Measurements from ENCODE around the gene RP9. TPM values are rescaled to one million over a fixed set of nuclear protein-coding genes. Genes with fewer than 3 reads are reported as not detected.

RP9 gene
- total RNA-seq, 4 donors from 2014 or later, result 7.3 to 25.6 (median 13.7) TPM

DNA sequence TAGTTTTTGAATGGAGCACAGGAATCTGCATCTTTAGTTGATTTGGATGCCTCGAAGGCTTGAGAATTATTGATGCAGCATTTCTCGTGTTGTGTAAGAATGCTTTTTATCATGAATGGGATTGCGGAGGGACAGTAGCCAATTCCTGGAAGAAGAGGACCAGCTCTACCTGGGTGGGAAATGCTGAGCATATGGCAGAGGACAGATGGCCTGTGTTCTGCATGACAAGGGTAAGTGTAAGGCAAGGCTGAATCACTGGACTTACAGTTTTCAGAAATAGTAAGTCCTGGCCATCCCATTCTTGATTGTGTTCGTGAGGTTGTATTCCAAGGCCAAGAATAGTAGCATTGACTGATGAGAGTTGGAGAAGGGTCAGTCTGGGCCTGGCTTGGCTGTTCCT lies 15.9 kb downstream of the RP9 start:
- Histone ChIP-seq H3K36me3 (peaks cover 0 to 43% (median 0%) of the 10 kb centered on the region in 3 donors), H3K4me3 (no peak overlapping the region), H3K27ac (no peak overlapping the region), H3K9me3 (no peaks in the 10 kb centered on the region), H3K27me3 (no peaks in the 10 kb centered on the region), H3K4me1 (no peaks in the 10 kb centered on the region)
- DNase-seq, result no peak
- TF ChIP-seq CTCF (IDR thresholded peaks at IDR 0.05) (no peak), POLR2A (IDR thresholded peaks at IDR 0.05) (no peak)

DNA sequence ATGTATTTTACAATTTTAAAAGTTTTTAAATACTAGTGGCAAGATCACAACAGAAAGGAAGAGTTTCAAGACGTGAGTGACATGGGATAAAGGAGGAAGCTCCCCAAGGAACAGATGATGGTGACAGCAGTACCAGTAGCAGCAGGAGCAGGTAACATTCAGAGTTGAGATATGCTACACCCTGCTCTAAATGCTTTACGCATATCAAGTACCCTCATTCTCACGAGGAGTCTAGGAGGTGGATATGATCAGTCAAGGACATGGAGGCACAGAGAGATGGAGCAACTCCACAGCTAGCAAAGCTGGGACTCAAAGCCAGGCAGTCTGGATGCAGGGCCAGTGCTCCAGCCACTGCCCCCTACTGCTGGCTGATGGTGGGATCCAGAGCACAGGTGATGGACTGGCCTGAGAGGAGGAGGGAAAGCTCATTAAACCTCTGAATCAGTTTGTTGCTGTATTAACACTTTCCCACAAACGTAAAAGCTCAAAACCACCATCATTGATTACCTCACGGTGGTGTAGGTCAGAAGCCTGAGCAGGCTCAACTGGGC lies 17.5 kb downstream of the RP9 start:
- TF ChIP-seq POLR2A (IDR thresholded peaks at IDR 0.05) (no peak), CTCF (IDR thresholded peaks at IDR 0.05) (no peak)

DNA sequence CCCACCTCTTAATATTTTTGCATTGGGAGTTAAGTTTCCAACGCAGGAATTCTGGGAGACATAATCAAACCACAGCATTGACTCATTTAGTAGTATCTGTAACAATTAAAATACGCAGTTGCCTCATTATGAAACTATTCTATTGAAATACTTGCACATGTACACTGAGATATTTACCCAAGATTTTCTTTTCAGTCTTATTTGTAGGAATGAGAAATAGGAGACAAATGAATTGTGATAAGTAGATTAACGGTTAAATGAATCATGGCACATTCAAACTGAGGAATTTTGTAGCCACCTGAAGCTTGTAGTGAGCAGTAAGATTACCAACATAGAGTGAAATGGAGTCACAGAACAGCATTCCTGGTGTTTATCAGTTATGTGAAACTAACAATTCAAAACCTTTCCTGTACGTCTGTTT lies 18.1 kb downstream of the RP9 start:
- DNase-seq, result no peak
- no peaks in the 10 kb centered on the region for H3K27me3 ChIP-seq
- H3K27ac ChIP-seq, result no peak overlapping the region
- H3K4me3 ChIP-seq, result no peak overlapping the region
- H3K9me3 ChIP-seq, result no peaks in the 10 kb centered on the region
- no peak for TF ChIP-seq CTCF (IDR thresholded peaks at IDR 0.05)
- TF ChIP-seq POLR2A (IDR thresholded peaks at IDR 0.05), result no peak
- no peaks in the 10 kb centered on the region for H3K4me1 ChIP-seq
- H3K36me3 ChIP-seq, result peaks cover 0 to 22% (median 0%) of the 10 kb centered on the region in 3 donors

More for the DNA sequence above, 17.5 kb downstream of the RP9 start:
- H3K9me3 ChIP-seq, result no peaks in the 10 kb centered on the region
- no peak for DNase-seq
- H3K4me3 ChIP-seq, result no peak overlapping the region
- H3K4me1 ChIP-seq, result no peaks in the 10 kb centered on the region
- H3K27ac ChIP-seq, result no peak overlapping the region
- no peaks in the 10 kb centered on the region for H3K27me3 ChIP-seq
- H3K36me3 ChIP-seq, result peaks cover 0 to 28% (median 0%) of the 10 kb centered on the region in 3 donors

DNA sequence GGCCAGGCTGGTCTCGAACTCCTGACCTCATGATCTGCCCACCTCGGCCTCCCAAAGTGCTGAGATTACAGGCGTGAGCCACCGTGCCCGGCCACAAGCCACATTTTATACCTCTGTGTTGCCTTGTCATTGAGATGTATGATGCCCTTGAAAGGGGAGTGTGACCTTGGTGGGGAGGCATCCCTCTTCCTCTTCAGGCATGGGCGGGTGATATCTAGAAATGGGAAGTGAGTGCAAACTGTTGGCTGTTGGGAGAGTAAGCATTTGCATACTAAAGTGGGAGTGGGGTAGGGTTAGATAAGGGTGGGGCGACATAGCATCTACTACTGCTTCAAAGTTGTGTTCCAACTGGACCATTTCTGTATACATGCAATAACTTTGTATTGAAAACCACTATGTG lies 20.1 kb downstream of the RP9 start:
- Histone ChIP-seq H3K27ac (no peak overlapping the region), H3K4me1 (no peaks in the 10 kb centered on the region), H3K4me3 (no peak overlapping the region), H3K36me3 (peaks cover 0 to 6% (median 0%) of the 10 kb centered on the region in 3 donors), H3K9me3 (no peaks in the 10 kb centered on the region), H3K27me3 (no peaks in the 10 kb centered on the region)
- TF ChIP-seq CTCF (IDR thresholded peaks at IDR 0.05), result no peak
- TF ChIP-seq POLR2A (IDR thresholded peaks at IDR 0.05), result no peak
- no peak for DNase-seq

DNA sequence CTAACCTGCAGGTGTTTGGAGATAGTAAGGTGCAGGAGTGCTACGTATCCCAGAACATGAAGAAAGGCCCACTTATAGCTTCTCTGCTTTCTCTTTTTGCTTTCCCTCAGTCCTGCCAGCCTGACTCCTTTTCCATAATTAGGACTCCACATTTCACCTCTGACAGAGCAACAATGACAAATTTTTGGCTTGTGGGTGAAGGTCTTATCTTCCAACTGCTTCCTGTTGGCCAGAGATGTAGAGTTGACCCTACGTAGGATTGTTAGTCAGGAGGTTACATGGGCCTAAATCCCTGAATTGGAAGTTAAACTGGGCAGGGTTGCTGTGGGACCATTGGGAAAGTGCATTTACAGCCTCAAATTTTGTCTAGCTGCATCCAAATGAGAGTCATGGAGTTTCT lies 21.3 kb downstream of the RP9 start:
- Histone ChIP-seq H3K36me3 (no peaks in the 10 kb centered on the region), H3K27me3 (no peaks in the 10 kb centered on the region), H3K27ac (no peak overlapping the region), H3K4me3 (no peak overlapping the region), H3K9me3 (no peaks in the 10 kb centered on the region), H3K4me1 (no peaks in the 10 kb centered on the region)
- no peak for DNase-seq
- TF ChIP-seq POLR2A (IDR thresholded peaks at IDR 0.05), result no peak
- TF ChIP-seq CTCF (IDR thresholded peaks at IDR 0.05), result no peak

DNA sequence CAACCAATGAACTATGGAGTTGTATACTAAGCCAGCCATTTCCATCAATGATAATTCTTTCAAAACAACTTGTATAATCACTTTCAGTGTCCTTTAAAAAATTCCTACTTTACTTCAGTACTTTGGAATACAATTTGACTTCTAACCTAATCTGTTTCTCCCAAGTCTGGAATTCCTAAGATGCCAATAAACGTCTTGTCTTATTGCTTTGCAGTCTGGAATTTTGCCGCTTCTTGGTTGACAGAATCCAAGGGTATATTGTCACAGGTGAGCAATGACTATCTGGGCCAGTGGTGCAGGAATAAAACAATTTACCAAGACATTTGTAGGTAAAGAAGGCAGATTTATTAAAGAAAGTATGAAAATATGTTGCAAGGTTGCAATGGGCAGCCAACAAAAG lies 21.8 kb downstream of the RP9 start:
- H3K4me3 ChIP-seq, result no peak overlapping the region
- H3K27ac ChIP-seq, result no peak overlapping the region
- DNase-seq, result no peak
- no peaks in the 10 kb centered on the region for H3K4me1 ChIP-seq
- TF ChIP-seq POLR2A (IDR thresholded peaks at IDR 0.05) (no peak), CTCF (IDR thresholded peaks at IDR 0.05) (no peak)
- H3K9me3 ChIP-seq, result no peaks in the 10 kb centered on the region
- H3K36me3 ChIP-seq, result no peaks in the 10 kb centered on the region
- H3K27me3 ChIP-seq, result no peaks in the 10 kb centered on the region

Data from Peyer's patch (tissue), 4 donors.